Measurements from ENCODE around the gene ZNF629.
A peak's percentile ranks its signal among the peaks of the same experiment; 100 is the strongest.
"Not testable (repeated sequence)": the region's sequence is repeated elsewhere in the genome, so short reads cannot be mapped to it uniquely, and the experiment has no call there.

The ZNF629 gene

GRCh38 chr16:30786936-30787612 is at the start of gene ZNF629:
ZNF629 (minus strand) TSS chr16:30787205; CDS start chr16:30784482, 2,723 bp downstream.
- DNase-seq = peak; percentile 35

GRCh38 chr16:30834130-30834740 is 47.2 kb upstream of the ZNF629 start:
- no peak for DNase-seq

- DNase-seq = no peak
Observed at GRCh38 chr16:30830072-30830417, 43.0 kb upstream of the ZNF629 start.

GRCh38 chr16:30829130-30830071 is 42.4 kb upstream of the ZNF629 start:
- no peak for DNase-seq

GRCh38 chr16:30821891-30822290 is 34.9 kb upstream of the ZNF629 start:
- no peak for DNase-seq

GRCh38 chr16:30821441-30821840 is 34.4 kb upstream of the ZNF629 start:
- DNase-seq = not testable (repeated sequence)

GRCh38 chr16:30820952-30821421 is 34.0 kb upstream of the ZNF629 start:
- DNase-seq = no peak

GRCh38 chr16:30816769-30817168 is 29.8 kb upstream of the ZNF629 start:
- DNase-seq = no peak

GRCh38 chr16:30813821-30814189 is 26.8 kb upstream of the ZNF629 start:
- no peak for DNase-seq

GRCh38 chr16:30809675-30810074 is 22.7 kb upstream of the ZNF629 start:
- DNase-seq = not testable (repeated sequence)

GRCh38 chr16:30808890-30809426 is 22.0 kb upstream of the ZNF629 start:
- not testable (repeated sequence) for DNase-seq

GRCh38 chr16:30808146-30808545 is 21.1 kb upstream of the ZNF629 start:
- no peak for DNase-seq

GRCh38 chr16:30805370-30806169 is 18.6 kb upstream of the ZNF629 start:
- peak; percentile 54 for DNase-seq

GRCh38 chr16:30805056-30805369 is 18.0 kb upstream of the ZNF629 start:
- no peak for DNase-seq

GRCh38 chr16:30802936-30803335 is 15.9 kb upstream of the ZNF629 start:
- DNase-seq = no peak

GRCh38 chr16:30797670-30798309 is 10.8 kb upstream of the ZNF629 start:
- DNase-seq = no peak

- no peak for DNase-seq
Observed at GRCh38 chr16:30794634-30795033, 7.6 kb upstream of the ZNF629 start.

GRCh38 chr16:30793508-30794069 is 6.6 kb upstream of the ZNF629 start:
- DNase-seq = no peak

GRCh38 chr16:30787613-30788378 is 791 bp upstream of the ZNF629 start:
- DNase-seq = no peak

GRCh38 chr16:30786115-30786935 is 680 bp downstream of the ZNF629 start:
- no peak for DNase-seq

All from CD4-positive, alpha-beta T cell treated with Interleukin-10 for 1 hour (primary cell).